ENCODE measurements around the gene GRM8.

The GRM8 gene

DNA sequence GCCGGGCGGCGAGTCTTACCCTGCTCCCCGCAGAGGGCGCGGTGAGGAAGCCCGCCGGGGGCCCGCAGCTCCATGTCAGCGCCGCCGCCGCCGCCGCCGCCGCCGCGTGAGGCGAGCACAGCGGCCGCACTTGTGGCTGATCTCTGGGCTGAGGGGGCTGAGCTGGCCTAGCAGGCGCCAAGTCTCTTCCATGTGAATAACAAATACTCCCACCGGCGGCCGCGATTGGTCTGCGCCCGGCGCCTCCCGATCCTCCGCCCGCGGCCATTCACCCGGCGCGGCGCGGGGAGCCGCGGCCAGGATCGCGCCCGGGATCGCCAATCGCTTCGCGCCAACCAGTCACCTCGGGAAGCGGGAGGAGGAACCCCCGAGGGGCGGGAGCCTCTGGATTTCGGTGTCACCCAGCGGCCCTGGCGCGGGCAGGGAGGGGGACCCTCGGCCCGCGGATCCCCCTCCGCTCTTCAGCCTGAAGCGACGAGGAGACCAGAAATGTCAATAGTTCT is at the start of gene GRM8:
Gene GRM8 (minus strand): TSS at position 164 of the 503 bp plus-strand sequence.
- peak; percentile 19 for DNase-seq (ENCODE audit: low spot score)

DNA sequence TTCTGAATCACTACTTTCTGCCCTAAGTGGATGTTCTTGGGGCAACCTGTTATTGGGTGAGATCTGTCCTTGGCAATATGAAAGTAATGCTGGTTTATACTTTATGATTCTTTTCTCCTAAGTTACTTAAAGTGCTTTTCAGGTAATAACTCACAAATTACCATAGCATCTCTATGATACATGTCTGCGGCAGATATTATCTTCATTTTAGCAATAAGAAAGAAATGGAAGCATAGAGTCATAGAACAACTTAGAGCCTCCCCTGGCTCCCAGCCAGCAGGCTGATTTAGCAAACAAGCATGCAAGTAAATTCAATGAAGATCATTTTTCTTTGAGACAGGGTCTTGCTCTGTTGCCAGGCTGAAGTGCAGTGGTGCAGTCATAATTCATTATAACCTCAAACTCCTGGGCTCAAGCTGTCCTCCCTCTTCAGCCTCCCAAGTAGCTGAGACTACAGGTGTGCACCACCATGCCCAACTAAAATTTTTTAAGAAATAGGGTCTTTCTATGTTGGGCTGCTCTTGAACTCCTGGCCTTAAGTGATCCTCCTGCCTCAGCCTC is 38.1 kb upstream of the GRM8 start:
- DNase-seq (ENCODE audit: low spot score), result no peak

DNA sequence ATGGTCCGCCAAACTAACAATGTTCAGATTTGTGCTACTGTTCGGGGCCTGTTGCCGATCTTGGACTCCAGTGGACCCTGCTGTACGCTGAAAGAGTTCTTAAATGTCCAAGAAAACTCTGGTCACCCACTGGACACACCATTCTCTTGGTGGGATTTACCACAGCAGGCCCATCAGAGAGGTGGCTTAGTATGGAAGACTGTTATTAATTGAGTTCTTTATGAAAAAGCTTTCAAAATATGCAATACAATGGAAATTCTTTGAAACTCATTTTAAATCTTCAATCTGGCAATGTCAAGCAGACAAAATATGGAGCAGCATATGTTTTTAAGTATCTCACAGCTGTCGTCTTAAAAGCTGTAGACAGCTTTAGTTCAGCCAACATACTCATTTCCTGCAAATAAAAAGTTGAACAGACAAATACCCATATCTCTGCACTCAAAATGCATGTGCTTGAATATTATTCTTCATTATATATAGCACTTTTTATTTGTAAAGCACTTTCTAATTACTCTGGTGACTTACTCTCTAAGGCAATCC is 37.4 kb upstream of the GRM8 start:
- no peak for DNase-seq (ENCODE audit: low spot score)

DNA sequence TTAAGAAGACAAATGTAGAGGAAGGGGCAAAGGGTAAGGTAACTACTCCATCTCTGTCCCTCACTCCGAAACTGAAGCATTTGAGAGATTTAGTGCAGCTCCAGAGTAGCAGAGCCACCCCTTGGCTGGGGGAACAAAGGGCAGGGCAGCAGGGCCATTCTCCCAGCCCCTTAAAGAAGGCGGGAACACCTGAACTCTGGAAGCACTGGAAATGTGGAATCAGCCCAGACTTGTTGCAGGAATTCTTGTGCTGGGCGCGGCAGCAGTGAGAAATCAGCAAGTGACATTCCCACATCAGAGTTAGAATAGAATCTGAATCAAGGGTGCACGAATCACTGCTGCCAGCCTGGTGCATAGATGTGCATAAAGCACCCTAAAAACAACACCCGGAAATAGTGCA is 34.4 kb upstream of the GRM8 start:
- DNase-seq (ENCODE audit: low spot score), result no peak

DNA sequence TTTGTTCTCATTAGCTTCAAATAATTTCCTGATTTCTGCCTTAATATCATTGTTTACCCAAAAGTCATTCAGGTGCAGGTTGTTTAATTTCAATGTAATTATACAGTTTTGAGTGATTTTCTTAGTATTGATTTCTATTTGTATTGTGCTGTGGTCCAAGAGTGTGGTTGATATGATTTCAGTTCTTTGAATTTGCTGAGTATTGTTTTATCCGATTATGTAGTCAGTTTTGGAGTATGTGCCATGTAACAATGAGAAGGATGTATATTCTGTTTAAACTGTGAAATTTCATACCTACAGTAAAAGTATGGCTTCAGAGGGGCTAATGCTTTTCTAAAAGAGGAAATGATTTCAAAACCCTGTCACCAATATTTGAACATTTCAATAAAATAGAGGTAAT is 17.4 kb upstream of the GRM8 start:
- DNase-seq (ENCODE audit: low spot score), result no peak

DNA sequence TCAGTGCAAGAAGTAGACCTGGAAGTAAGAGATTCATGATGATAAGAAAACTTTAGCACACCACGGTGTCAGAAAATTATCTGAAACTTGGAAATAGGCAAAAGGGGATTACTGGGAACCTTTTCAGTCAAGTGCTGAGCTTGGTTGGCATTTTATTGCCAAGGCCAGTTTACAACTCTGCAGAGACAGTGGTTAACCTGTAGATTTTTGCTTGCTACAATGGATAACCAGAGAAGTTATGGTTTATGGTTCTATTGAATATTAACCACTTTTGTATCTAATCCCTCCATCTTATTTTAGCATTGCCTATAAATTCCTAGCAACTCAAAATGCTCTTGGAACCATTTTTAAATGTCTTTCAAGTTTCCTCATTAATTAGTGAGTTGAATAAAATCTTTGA is 13.3 kb upstream of the GRM8 start:
- no peak for DNase-seq (ENCODE audit: low spot score)

DNA sequence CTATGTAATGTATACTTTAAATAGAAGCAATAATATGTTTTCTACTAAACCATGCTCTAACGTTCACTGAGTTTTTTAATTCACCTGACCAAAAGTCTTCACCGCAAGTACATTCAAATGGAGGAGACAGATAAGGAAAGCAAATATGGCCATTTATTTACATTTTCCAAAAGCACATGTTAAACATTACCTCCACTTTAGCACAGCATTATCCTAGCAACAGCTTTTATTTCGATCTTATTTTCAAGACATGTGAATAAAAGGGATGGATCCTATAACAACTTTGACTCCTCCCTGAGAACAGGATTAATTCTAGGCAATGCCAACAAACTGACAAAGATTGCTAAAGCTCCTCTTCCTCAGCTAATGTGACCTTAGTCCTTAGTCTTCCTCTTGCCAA is 11.5 kb upstream of the GRM8 start:
- DNase-seq (ENCODE audit: low spot score), result no peak

DNA sequence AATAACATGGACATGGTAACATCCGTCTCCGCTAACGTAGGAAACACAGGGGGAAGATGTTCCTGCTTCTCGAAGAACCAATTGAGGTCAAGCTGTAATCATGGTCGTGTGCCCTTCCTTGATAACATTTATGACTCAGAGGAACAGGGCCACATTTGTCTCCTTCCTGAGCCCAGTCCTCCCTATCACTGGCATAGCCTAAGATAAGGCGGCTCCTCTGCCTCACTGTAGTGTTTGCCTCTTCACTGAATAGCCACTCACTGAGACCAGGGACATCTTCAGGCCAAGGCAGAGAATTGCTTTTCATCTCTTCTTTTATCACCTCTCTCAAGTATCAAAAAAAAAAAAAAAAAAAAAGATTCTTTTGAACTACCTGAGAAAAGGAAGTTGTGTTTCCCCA is 5.4 kb upstream of the GRM8 start:
- DNase-seq (ENCODE audit: low spot score), result no peak

DNA sequence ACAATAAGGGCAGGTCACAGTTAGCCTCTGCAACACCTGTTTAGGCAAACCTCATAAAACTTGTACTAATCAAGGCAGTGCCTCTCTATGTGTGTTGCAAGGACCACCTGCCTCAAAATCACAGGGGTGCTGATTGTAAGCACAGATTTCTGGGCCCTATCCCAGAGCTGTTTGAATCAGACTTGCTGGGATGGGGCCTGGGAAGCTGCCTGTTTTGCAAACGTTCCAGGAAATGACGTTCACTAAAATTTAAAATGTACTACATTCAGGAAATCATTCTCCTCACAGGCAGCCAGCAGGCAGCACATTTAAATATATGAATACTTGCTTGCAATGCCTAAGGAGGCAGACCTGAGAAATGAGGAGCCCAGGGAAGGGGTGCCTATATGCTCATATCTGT is 4.3 kb upstream of the GRM8 start:
- DNase-seq (ENCODE audit: low spot score), result no peak

DNA sequence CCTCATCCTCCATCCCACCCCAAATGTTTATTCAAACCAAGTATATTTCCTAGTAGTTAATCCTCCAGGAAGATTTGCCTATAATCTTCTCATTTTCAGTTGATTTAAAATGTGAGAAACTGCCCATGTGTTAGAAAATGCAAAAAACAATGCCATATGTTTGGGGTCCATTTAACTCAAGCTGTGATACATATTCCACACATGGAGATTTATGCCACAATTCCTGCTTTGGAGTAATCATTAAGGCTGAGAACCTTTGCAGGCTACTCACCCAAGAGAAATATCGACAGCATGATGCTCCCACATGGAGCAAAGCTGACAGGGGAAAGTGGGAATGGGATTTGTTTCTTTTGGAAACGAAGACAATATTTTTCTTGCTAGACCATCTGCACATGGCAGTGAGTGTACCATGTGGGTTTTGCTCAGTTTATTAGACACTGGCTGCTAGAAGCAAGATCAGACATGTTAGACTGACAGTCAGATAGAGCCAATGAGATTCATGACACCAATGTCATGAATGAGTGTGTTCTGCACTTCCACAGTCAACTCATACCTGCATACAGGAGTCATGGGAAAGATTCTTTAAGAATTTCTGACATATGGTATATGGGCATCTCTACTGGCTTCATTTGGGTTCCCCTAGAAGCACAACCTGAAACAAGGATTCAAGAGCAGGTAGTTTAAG is 3.4 kb upstream of the GRM8 start:
- DNase-seq (ENCODE audit: low spot score), result no peak

DNA sequence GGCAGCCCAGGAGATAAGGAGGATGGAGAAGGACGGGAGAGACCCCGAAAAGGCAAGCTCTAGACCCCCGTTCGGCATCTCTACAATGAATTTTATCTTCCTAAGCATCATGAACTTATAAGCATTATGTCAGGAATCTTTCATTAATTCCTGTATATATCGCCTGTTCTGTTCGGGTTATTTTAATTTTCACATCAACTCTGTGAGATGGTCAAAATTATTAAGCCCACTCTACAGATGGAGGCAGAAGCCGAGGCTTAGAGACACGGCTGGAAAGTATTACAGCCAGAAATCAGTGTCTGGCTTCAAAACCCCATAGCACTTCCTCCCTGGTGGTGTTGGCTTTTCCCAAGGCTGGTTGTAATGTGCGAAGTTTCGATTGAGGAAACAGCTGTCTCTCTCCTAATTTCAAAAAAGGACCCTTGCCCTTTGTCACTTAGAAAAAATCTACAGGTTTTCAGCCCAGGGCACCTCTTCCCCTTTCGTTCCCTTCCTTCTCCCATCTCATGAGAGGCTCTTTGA is 1.5 kb upstream of the GRM8 start:
- DNase-seq (ENCODE audit: low spot score), result no peak

DNA sequence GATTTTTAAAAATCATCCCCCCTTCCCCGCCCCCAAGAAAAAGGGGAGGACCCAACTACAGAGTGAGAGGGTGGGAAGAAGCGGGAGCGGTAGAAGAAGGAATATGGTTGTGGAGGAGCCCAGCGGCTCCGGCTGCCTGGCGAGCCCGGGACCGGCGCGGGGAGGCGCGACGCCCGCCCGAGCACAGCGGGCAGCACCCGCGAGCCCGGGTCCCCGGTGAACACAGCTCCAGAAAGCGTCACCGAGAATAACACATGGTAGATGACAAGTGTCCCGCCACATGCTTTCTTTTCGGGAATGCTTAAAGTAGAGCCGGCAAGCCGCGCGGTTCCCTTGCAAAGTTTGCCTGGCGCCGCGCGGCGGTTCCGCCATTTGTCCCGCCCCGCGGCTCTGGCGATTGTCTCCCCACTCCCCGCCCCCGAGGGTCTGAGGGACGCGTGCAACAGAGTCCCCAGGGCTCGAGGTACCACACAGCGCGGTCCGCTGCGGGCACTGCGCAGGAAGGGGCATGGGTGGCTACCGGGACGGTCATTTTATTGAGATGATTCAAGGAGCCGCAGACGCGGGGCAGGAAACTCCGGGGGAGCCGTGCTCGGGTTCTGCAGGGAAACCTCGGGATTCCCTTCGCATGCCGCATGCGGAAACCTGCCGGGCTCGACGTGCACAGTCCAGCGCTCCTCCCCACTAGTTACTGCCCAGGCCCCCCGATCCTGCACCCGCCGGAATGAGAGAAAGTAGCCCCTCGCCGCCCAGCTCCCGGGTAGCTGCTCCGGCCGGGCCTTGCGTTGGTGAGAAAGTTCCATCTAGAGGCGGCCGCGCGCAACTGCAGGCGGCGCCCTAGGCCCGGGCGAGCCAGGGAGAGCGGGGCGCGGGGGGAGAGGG is 781 bp upstream of the GRM8 start:
- peak; percentile 42 for DNase-seq (ENCODE audit: low spot score)

DNA sequence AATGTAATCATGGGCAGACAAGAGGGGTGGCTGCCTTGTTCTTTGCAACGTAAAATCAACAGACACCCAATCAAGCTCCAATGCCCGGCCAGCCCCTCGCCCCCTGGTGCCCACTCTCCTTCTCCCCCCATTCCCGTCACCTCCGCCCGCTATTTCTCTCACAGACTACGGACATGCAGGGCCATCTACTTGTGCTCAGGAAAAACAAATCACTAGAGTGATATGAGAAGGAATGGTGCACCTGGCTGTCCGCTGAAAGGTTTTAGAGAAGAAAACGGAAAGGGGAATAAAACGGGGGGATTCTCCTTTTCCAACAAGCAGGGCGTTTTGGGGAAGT is 396 bp downstream of the GRM8 start:
- DNase-seq (ENCODE audit: low spot score), result no peak

DNA sequence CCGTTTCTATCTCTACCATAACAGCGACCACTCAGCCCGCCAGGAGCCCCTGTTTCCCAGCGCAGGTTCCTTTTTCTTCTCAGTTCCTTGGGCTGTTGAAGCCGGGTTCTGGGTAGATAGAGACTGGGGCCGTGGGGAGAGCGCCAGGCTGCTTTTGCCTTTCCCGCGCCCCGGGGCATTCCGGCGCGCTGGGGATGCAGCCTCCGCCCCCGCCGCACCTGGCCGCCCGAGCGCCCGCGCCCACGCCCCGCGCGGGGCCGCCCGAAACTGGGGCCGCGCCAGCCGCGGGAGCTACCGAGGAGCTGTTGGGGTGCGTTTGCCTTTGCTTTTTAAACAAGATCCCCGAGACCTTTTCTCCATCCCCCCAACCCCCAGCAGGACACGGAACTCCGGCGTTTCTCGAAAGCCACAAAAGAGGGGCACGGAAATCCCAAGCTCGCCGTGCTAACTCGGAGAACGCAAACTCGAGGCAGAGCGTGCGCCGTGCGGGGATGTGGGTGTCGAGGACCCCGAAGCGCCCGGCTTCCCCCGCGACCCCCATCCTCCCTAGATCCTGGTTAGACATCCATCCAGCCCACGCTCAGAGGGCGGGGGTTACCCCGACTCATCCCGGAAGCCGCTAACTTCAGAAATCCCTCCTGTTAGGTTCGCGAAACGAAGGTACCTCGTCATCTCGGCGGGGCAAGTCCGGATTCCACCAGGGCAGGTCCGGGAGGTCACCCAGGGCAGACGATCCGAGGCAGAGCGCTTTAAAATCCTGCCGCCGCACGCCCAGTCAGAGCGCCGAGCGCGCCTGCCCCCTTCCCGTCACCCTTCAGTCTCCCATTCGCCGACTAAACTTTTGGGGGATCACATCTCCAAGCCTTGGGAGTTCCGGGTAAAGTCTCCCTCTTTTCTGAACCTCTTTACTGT is 1.0 kb downstream of the GRM8 start:
- DNase-seq (ENCODE audit: low spot score), result no peak

DNA sequence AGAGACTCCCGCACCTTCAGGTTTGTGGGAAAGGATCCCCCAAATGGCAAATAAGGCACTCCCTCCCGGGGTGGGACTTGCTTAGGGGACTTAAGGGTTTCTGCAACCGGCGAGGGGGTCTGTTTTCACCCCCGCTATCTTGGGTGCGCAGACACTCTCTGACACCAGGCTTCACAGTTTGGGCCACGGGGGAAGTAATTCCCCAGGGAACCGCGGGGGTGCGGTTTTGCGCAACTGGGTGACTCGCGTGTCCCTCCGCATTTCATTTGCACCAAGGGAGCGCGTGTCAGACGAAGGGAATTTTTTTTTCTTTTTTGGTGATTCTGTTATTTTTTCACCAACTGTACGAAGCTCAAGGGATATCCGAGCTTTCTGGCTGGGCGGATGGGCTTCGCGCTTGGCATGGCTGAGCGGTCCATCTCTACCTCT is 1.7 kb downstream of the GRM8 start:
- no peak for DNase-seq (ENCODE audit: low spot score)

DNA sequence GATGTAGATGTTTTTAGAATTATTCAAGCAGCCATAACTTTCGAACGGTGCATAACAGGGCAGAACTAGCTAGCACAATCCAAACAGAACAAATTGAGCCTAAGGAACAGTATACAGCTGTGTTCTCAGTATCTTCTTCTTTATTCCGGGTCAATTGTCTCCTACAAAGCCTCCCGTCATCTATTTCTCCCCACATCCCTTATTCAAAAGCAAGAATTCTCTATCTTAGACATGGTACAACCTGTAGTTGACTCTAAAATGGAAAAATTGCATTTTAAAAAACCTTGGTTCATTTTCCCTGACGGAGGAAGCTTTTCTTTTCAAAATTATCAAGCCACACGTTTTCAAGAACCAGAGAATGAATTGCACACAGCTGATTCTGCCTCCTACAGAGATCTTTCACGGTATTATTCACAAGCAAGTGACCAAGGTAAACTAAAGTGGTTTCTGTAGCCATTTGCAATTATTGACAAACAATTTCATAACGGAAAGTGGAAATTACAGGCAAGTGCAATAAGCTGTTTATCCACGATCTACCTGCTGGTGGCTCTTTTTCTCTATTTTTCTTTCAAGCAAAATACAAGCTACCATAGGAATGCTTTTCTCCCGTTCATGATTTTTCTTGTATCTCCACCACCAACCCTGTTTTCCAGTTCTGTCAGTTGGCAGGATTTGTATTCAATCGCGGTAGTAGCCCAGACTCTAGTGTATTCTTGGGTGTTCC is 2.3 kb downstream of the GRM8 start:
- peak; percentile 22 for DNase-seq (ENCODE audit: low spot score)

DNA sequence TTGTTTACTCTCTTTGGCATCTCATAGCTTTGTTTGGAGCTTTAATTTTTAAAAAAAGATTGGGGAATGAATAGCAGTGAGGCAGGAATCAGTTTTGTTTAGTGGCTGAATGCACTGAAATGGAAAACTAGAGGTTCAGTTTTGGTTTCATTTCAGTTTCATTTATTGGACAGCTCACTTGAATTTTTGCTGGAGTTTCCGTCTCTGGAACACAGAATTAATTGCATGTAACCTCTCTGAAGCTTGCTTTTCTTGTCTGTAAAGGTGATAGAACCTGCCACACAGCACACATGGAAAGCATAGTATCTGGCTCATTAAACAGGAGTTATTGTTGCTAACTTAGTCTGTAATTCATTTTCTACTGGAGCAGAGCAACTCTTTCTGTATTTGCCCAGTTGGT is 7.1 kb downstream of the GRM8 start:
- no peak for DNase-seq (ENCODE audit: low spot score)

DNA sequence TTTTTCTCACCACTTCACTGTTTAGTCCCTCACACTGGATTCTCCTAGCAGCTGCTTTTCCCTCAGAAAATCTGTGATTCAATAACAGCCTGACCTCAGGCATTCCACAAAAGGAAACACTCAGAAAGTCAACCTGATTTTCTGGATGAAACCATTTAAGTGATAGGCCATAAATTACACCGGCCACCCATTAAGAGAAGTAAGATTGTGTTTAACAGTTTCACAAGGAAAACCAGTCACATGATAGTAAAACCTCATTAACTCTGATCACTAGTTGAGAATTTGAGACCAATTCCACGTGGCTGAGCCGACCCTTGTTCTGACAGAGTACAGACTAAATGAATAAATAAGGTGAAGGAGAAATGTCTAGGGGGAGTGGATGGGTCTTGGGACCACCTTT is 7.7 kb downstream of the GRM8 start:
- no peak for DNase-seq (ENCODE audit: low spot score)

DNA sequence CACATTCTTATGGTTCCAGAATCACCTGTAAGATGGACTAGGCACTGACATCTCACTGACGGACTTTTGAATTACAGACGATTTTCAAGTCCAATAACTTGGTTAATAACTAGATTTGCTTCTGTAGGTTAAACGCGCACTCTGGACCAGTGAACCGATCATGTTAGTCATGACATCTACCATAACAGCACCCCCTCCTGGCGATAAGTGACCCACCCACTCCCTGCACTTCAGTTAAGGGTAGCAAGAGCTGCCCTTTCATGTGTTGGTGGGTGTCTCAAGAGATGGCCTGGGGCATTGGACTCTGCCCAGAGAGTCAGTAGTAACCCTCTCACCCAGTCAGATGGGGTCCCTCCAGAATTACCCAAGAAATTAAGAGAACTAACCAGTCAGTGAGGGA is 12.9 kb downstream of the GRM8 start:
- no peak for DNase-seq (ENCODE audit: low spot score)

DNA sequence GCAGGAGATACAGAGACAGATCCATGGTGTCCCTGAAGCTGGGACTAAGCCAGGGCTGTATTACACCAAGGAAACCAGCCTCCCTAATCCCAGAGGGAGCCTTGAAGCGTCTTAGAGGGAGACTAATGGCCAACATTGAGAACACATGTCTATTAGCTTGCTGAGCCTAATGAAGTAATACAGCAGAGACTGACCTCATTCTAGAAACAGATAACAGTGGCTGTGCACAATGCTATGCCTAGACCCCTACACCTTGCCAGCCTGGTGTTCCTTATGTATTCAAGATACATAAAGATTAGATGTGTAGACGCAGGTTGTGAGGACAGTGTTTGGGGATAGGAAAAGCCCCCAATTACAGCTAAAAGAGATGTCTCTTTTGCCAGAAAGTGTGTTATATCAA is 19.1 kb downstream of the GRM8 start:
- DNase-seq (ENCODE audit: low spot score), result no peak

DNA sequence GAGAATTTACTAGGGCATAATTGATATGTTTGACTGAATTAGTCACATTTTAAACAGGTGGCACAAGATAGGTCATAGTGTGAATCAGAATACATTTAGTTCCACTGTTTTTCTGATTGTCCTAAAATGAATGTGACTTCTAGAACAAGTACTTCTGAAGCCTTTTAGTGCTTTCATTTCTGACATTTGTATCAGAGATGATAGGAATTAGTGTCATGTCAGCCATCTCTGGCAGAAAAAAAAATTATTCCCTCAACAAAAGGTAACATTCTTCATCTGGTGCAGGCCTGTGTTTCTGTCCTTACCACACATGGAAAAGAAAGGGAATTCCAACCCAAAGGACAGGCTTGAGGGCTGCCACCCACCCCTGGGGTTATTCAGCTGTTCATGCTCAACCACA is 21.3 kb downstream of the GRM8 start:
- no peak for DNase-seq (ENCODE audit: low spot score)
